Right lobe of liver (tissue), 6 donors: ENCODE data around the gene PRDM15. TPM values are rescaled to one million over a fixed set of nuclear protein-coding genes. Genes with fewer than 3 reads are reported as not detected.

Experiments
- ATAC-seq, 4 donors: fragments of 200-7000 bp; cut with Tn5 transposase; one replicate each; pipeline ENCODE4 v1.9.1; 2020; ENCODE audit warnings: mild to moderate bottlenecking in 4 of 4, moderate library complexity in 4 of 4
- DNase-seq, 3 donors: peaks; one replicate each; pipeline ENCODE4 v3.0.0-alpha.2; 2020
- H3K27ac ChIP-seq, 3 donors: fragments of 200-600 bp; one replicate each; pipeline ENCODE4 v1.8.0; 2022
- H3K27me3 ChIP-seq, 2 donors: fragments of 200-600 bp; one replicate each; pipeline ENCODE4 v1.8.0; 2022
- H3K36me3 ChIP-seq, 4 donors: fragments of 200-600 bp; sonication (generic) in 1 of 4; one replicate each; pipeline versions ENCODE4 v1.5.1 to v1.8.0; 2017 to 2022; ENCODE audit warnings: control low read depth in 1 of 4
- H3K4me1 ChIP-seq, 4 donors: fragments of 200-600 bp; sonication (generic) in 1 of 4; one replicate each; pipeline versions ENCODE4 v1.5.1 to v1.8.0; 2017 to 2022; ENCODE audit warnings: control low read depth in 1 of 4
- H3K4me3 ChIP-seq, 3 donors: fragments of 200-600 bp; one replicate each; pipeline ENCODE4 v1.8.0; 2022
- H3K9me3 ChIP-seq, 4 donors: fragments of 200-600 bp; sonication (generic) in 1 of 4; one replicate each; pipeline versions ENCODE4 v1.5.1 to v1.8.0; 2017 to 2022; ENCODE audit warnings: control low read depth in 1 of 4
- CTCF ChIP-seq, 4 donors: fragments of 200-600 bp in 3 of 4; fragments of 450-650 bp in 1 of 4; IDR thresholded peaks; one replicate each; pipeline versions ENCODE4 v1.5.1 to v1.8.0; 2016 to 2022; ENCODE audit warnings: antibody characterized with exemption in 4 of 4, mild to moderate bottlenecking in 2 of 4
- POLR2A ChIP-seq: fragments of 450-650 bp; IDR thresholded peaks from one replicate; pipeline ENCODE4 v1.6.1; 2017; ENCODE audit warnings: antibody characterized with exemption, mild to moderate bottlenecking
- whole genome bisulfite sequencing: methylation state at CpG from one replicate; pipeline ENCODE4 v1.1.6; 2018; ENCODE audit warnings: low coverage, low lambda C conversion rate; ENCODE audit not compliant: insufficient coverage; ENCODE audit errors: missing lambda C conversion rate; 5-methylcytosine and 5-hydroxymethylcytosine counted together
- intact Hi-C, 2 donors: fragments of 100-400 bp; cut with DNase I; formaldehyde crosslinking; loops; one replicate each; pipeline versions ENCODE4 v1.11.2 to v1.14.1; 2022
- total RNA-seq, 6 experiments: library from RNA; depleted of rRNA in 2 of 6; stranded (reverse); fragments of >200 nt in 2 of 6; fragmentation: NEBNext Ultra II Directional in 3 of 6; extraction: Animal tissue kit (Norgen Biotek cat#: 25700) in 3 of 6; gene quantifications; one replicate each; pipeline versions ENCODE4 v1.1.0 to v1.2.4, GENCODE V29; 2016 to 2023
- donor health status: DM: no; HTN: yes; CAD: no.
- donor health status: DM: no; HTN: no; CAD: no.
- donor health status: DM: no; HTN: no; CAD: no.
- donor health status: DM: no; HTN: yes; CAD: no.
- donor health status: DM: no; HTN: yes; CAD: no.

The PRDM15 gene
- total RNA-seq, 6 experiments from 2014 or later: 1.9 to 4.0 (median 2.7) TPM

- TF ChIP-seq POLR2A (no peak), CTCF (IDR thresholded peaks at IDR 0.05) (no peak)
- Histone ChIP-seq H3K27ac (no peak overlapping the region), H3K27me3 (no peaks in the 10 kb centered on the region), H3K9me3 (no peaks in the 10 kb centered on the region), H3K4me3 (no peak overlapping the region), H3K36me3 (no peaks in the 10 kb centered on the region), H3K4me1 (no peaks in the 10 kb centered on the region)
- no peak for ATAC-seq
- intact Hi-C loops: no loop called here
- 78% methylated on average over 9 of the region's 23 CpGs for WGBS
- no peak for DNase-seq
These were observed 27.9 kb downstream of the PRDM15 start for GRCh38 chr21:41851090-41851790.

GRCh38 chr21:41850085-41850484 lies 29.1 kb downstream of the PRDM15 start:
- Histone ChIP-seq H3K27ac (no peak overlapping the region), H3K9me3 (no peaks in the 10 kb centered on the region), H3K4me3 (no peak overlapping the region), H3K36me3 (no peaks in the 10 kb centered on the region), H3K27me3 (no peaks in the 10 kb centered on the region), H3K4me1 (no peaks in the 10 kb centered on the region)
- DNase-seq (no peak), ATAC-seq (no peak)
- TF ChIP-seq POLR2A (no peak), CTCF (IDR thresholded peaks at IDR 0.05) (no peak)
- intact Hi-C loops: no loop called here
- 95% methylated on average over 9 of the region's 9 CpGs for WGBS

- Histone ChIP-seq H3K4me1 (no peaks in the 10 kb centered on the region), H3K27ac (no peak overlapping the region), H3K4me3 (no peak overlapping the region), H3K27me3 (no peaks in the 10 kb centered on the region), H3K9me3 (no peaks in the 10 kb centered on the region), H3K36me3 (no peaks in the 10 kb centered on the region)
- TF ChIP-seq CTCF (IDR thresholded peaks at IDR 0.05) (no peak), POLR2A (no peak)
- no peak for ATAC-seq
- DNase-seq: no peak
- 81% methylated on average over 7 of the region's 15 CpGs for WGBS
- intact Hi-C loops: no loop called here
These were observed 30.1 kb downstream of the PRDM15 start for GRCh38 chr21:41848958-41849580.

- H3K27ac ChIP-seq: no peak overlapping the region
- TF ChIP-seq POLR2A: no peak
- no peak for TF ChIP-seq CTCF (IDR thresholded peaks at IDR 0.05)
- intact Hi-C loops: no loop called here
- ATAC-seq (no peak), DNase-seq (no peak)
- no peaks in the 10 kb centered on the region for H3K4me1 ChIP-seq
- no peak overlapping the region for H3K4me3 ChIP-seq
- no peaks in the 10 kb centered on the region for H3K27me3 ChIP-seq
- no peaks in the 10 kb centered on the region for H3K36me3 ChIP-seq
- no peaks in the 10 kb centered on the region for H3K9me3 ChIP-seq
- 58% methylated on average over 6 of the region's 8 CpGs for WGBS
These were observed 30.6 kb downstream of the PRDM15 start for GRCh38 chr21:41848533-41848932.
